CD8-positive, alpha-beta memory T cell (primary cell): Measurements from ENCODE around the gene NAPB. TPM values are rescaled to one million over a fixed set of nuclear protein-coding genes. Genes with fewer than 3 reads are reported as not detected.
A peak's percentile ranks its signal among the peaks of the same experiment; 100 is the strongest.

Source experiments
- CTCF ChIA-PET: fragments of 350-600 bp; sonication (Branson Sonifier 250); formaldehyde crosslinking; loops from one replicate; lab custom pipeline; 2021; ENCODE audit warnings: antibody characterized with exemption; lab: Charles Lee
- POLR2A ChIA-PET: fragments of 350-600 bp; sonication (Branson Sonifier 250); formaldehyde crosslinking; loops from one replicate; lab custom pipeline; 2021; ENCODE audit warnings: antibody characterized with exemption; lab: Charles Lee
- DNase-seq, 5 donors: peaks; one replicate each; pipeline versions ENCODE4 v3.0.0 to v3.0.0-alpha.2; 2020 to 2022; ENCODE audit warnings: mixed read lengths in 1 of 5
- H3K27ac ChIP-seq: one replicate; pipeline ENCODE4 v1.7.0; 2013; ENCODE audit warnings: low read depth, mild to moderate bottlenecking, low read length, moderate library complexity
- H3K27me3 ChIP-seq: 2 replicates; pipeline ENCODE4 v1.7.0; 2013; ENCODE audit warnings: low read length, mild to moderate bottlenecking; ENCODE audit not compliant: insufficient read depth, poor library complexity, severe bottlenecking
- H3K36me3 ChIP-seq: 2 replicates; pipeline ENCODE4 v1.7.0; 2013; ENCODE audit warnings: mild to moderate bottlenecking, low read length, moderate library complexity; ENCODE audit not compliant: insufficient read depth
- H3K4me1 ChIP-seq: 2 replicates; pipeline ENCODE4 v1.7.0; 2013; ENCODE audit warnings: mild to moderate bottlenecking, low read length, moderate library complexity; ENCODE audit not compliant: insufficient read depth
- H3K4me3 ChIP-seq: 2 replicates; pipeline ENCODE4 v1.7.0; 2013; ENCODE audit warnings: mild to moderate bottlenecking, low read length
- H3K9me3 ChIP-seq: 2 replicates; pipeline ENCODE4 v1.7.0; 2013; ENCODE audit warnings: mild to moderate bottlenecking, low read length
- H3K27ac Mint-ChIP-seq, 8 donors: one replicate each; pipeline ENCODE4 v1.8.0; 2020 to 2021; ENCODE audit warnings: mixed read lengths in 8 of 8, mild to moderate bottlenecking in 6 of 8, inconsistent platforms in 3 of 8, moderate library complexity in 3 of 8
- H3K27me3 Mint-ChIP-seq, 2 donors: one replicate each; pipeline ENCODE4 v1.8.0; 2020 to 2021; ENCODE audit warnings: mixed read lengths in 2 of 2, mild to moderate bottlenecking in 1 of 2, moderate library complexity in 1 of 2
- H3K36me3 Mint-ChIP-seq, 3 donors: one replicate each; pipeline ENCODE4 v1.8.0; 2020 to 2021; ENCODE audit warnings: mixed read lengths in 3 of 3, inconsistent platforms in 1 of 3, mild to moderate bottlenecking in 1 of 3
- H3K4me1 Mint-ChIP-seq, 3 donors: one replicate each; pipeline ENCODE4 v1.8.0; 2020 to 2021; ENCODE audit warnings: mixed read lengths in 3 of 3, inconsistent platforms in 1 of 3, mild to moderate bottlenecking in 1 of 3
- H3K4me3 Mint-ChIP-seq, 7 donors: one replicate each; pipeline ENCODE4 v1.8.0; 2020 to 2021; ENCODE audit warnings: mixed read lengths in 7 of 7, mild to moderate bottlenecking in 6 of 7, moderate library complexity in 4 of 7, inconsistent platforms in 2 of 7
- H3K9me3 Mint-ChIP-seq, 5 donors: one replicate each; pipeline ENCODE4 v1.8.0; 2020 to 2022; ENCODE audit warnings: mixed read lengths in 5 of 5, mild to moderate bottlenecking in 3 of 5, moderate library complexity in 2 of 5, inconsistent platforms in 1 of 5
- polyA plus RNA-seq: library from polyadenylated mRNA; unstranded; fragments of 300-500 nt; fragmentation: Illumina TruSeq; gene quantifications from one replicate; pipeline ENCODE4 v1.2.3, GENCODE V29; 2021
- total RNA-seq, 2 experiments: library from RNA; stranded (reverse); gene quantifications; one replicate each; pipeline ENCODE4 v1.2.3, GENCODE V29; 2021

The NAPB gene
- total and polyA plus RNA-seq, 3 experiments from 2014 or later = 5.2 to 7.6 (median 7.4) TPM

DNA sequence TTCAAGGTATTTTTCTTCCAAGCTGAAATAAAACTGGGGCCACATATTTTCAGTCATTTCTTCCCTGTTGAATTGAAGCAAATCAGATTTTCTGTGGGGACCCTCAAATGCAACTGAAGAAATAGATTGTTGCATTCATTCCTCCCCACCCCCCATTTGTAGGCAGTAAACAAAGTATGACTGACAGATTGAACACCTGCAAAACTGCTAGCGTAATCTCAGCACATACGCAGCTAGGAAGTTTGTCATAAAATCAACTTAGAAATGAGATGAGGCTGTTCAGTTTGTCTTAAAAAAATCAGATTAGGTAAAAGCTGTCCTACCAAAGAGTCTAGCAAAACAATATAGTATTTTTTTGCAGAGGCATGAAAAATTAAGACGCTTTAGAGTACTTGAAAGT, 50.4 kb downstream of the NAPB start:
- H3K27ac Mint-ChIP-seq = peak overlapping the region in 3 of 8 donors; percentile 21 to 68 (median 38)
- no peaks in the 10 kb centered on the region for H3K9me3 Mint-ChIP-seq
- no peaks in the 10 kb centered on the region for H3K9me3 ChIP-seq
- H3K4me1 Mint-ChIP-seq = peaks cover 15 to 25% (median 19%) of the 10 kb centered on the region in 3 donors
- H3K27me3 ChIP-seq = no peaks in the 10 kb centered on the region
- H3K27me3 Mint-ChIP-seq = no peaks in the 10 kb centered on the region
- peaks cover 0 to 88% (median 25%) of the 10 kb centered on the region in 3 donors for H3K36me3 Mint-ChIP-seq
- no peak overlapping the region for H3K27ac ChIP-seq
- no peak overlapping the region for H3K4me3 Mint-ChIP-seq
- CTCF ChIA-PET = interaction anchor here (1.9 kb wide), 1 partner anchor 21 kb away, joined by 9 read pairs; no protein-coding TSS in a partner anchor
- DNase-seq = no peak
- POLR2A ChIA-PET = no interaction called here
- no peak overlapping the region for H3K4me3 ChIP-seq
- peaks cover 23% of the 10 kb centered on the region for H3K36me3 ChIP-seq
- H3K4me1 ChIP-seq = peaks cover 18% of the 10 kb centered on the region

DNA sequence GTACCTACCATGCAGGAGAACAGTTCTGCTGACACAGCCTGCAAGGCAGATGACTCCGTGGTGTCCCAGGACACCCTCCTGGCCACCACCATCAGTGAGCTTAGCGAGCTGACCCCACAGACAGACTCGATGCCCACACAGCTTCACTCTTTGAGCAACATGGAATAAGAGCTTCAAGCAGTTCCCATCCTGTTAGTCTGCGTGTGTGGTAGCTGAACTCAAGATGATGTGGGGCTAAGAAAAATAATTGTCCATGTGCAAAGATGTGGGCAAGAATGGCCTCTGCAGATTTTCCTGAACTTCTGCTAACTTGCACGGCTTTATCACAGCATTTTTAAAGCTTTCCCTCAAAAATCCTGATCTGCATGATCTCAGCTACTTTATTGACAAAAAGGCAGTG, 51.0 kb downstream of the NAPB start:
- no peak for DNase-seq
- Histone ChIP-seq H3K9me3 (no peaks in the 10 kb centered on the region), H3K27ac (no peak overlapping the region), H3K36me3 (peaks cover 23% of the 10 kb centered on the region), H3K4me1 (peaks cover 24% of the 10 kb centered on the region), H3K4me3 (no peak overlapping the region), H3K27me3 (no peaks in the 10 kb centered on the region)
- Mint-ChIP-seq H3K27me3 (no peaks in the 10 kb centered on the region), H3K27ac (peak overlapping the region in 2 of 8 donors; percentile 21 to 68), H3K4me3 (no peak overlapping the region), H3K9me3 (no peaks in the 10 kb centered on the region), H3K36me3 (peaks cover 0 to 82% (median 21%) of the 10 kb centered on the region in 3 donors), H3K4me1 (peaks cover 15 to 27% (median 21%) of the 10 kb centered on the region in 3 donors)
- ChIA-PET POLR2A (no interaction called here), CTCF (interaction anchor here (1.9 kb wide), 1 partner anchor 20 kb away, joined by 9 read pairs; no protein-coding TSS in a partner anchor)

DNA sequence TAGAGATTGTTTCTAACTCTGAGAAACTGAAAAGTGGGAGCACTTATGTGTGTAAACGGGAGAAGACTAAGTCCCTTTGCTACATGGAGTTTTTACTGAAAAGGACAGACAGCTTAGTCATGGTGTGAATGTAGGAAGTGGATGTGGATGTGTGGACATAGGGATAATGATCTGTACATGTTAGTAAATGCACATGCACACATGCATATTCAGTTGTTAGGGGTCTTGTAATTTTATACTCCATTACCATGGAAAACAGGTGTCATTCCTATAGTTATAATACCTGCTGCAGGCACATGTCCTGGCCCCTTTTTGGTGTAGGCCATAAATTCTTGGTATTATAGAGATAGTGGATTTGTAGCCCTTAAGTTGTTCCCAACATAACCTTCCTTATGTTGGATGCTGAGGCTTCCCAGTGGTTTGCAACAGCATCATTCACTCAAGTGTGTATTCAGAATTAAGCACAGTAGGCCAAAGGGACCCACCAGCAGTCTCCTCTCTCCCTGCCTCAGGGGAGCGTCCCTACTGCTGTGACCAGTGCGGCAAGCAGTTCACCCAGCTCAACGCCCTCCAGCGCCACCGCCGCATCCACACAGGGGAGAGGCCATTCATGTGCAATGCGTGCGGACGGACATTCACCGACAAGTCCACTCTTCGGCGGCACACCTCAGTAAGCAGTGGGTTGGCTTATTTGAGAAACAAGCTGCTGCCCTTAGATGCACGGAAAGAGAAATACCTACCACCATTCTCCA, 52.0 kb downstream of the NAPB start:
- H3K4me1 Mint-ChIP-seq = peaks cover 25 to 38% (median 31%) of the 10 kb centered on the region in 3 donors
- H3K9me3 Mint-ChIP-seq = no peaks in the 10 kb centered on the region
- no peak overlapping the region for H3K27ac ChIP-seq
- H3K9me3 ChIP-seq = no peaks in the 10 kb centered on the region
- no peak overlapping the region for H3K4me3 ChIP-seq
- ChIA-PET POLR2A (interaction anchor here (0.9 kb wide), 1 partner anchor 19 kb away, joined by 4 read pairs; no protein-coding TSS in a partner anchor), CTCF (interaction anchor here (0.7 to 1.9 kb wide), 2 partner anchors 19 kb away, joined by 4 to 9 read pairs; partner anchors contain the start of gene NXT1)
- peaks cover 30% of the 10 kb centered on the region for H3K4me1 ChIP-seq
- no peak overlapping the region for H3K4me3 Mint-ChIP-seq
- peaks cover 23% of the 10 kb centered on the region for H3K36me3 ChIP-seq
- H3K36me3 Mint-ChIP-seq = peaks cover 7 to 83% (median 25%) of the 10 kb centered on the region in 3 donors
- H3K27ac Mint-ChIP-seq = peak overlapping the region in 1 of 8 donors; percentile 26
- H3K27me3 ChIP-seq = no peaks in the 10 kb centered on the region
- H3K27me3 Mint-ChIP-seq = no peaks in the 10 kb centered on the region
- DNase-seq = no peak

- Histone ChIP-seq H3K9me3 (no peaks in the 10 kb centered on the region), H3K27ac (no peak overlapping the region), H3K4me1 (peaks cover 36% of the 10 kb centered on the region)
These were observed 52.8 kb downstream of the NAPB start for GRCh38 chr20:23368316-23369071.

GRCh38 chr20:23367770-23368169, 53.5 kb downstream of the NAPB start:
- H3K4me1 ChIP-seq = peaks cover 43% of the 10 kb centered on the region
- DNase-seq = no peak
- Mint-ChIP-seq H3K27ac (peak overlapping the region in 4 of 8 donors; percentile 35 to 80 (median 56)), H3K27me3 (no peaks in the 10 kb centered on the region), H3K4me3 (no peak overlapping the region), H3K9me3 (no peaks in the 10 kb centered on the region), H3K36me3 (peaks cover 7 to 72% (median 25%) of the 10 kb centered on the region in 3 donors), H3K4me1 (peaks cover 40 to 52% (median 46%) of the 10 kb centered on the region in 3 donors)
- no peak overlapping the region for H3K27ac ChIP-seq
- H3K4me3 ChIP-seq = no peak overlapping the region
- peaks cover 16% of the 10 kb centered on the region for H3K36me3 ChIP-seq
- no peaks in the 10 kb centered on the region for H3K9me3 ChIP-seq
- CTCF ChIA-PET = no interaction called here
- H3K27me3 ChIP-seq = no peaks in the 10 kb centered on the region
- POLR2A ChIA-PET = no interaction called here

More at GRCh38 chr20:23368316-23369071, 52.8 kb downstream of the NAPB start:
- Mint-ChIP-seq H3K4me1 (peaks cover 33 to 45% (median 39%) of the 10 kb centered on the region in 3 donors), H3K36me3 (peaks cover 7 to 78% (median 25%) of the 10 kb centered on the region in 3 donors), H3K4me3 (no peak overlapping the region), H3K27me3 (no peaks in the 10 kb centered on the region), H3K27ac (peak overlapping the region in 4 of 8 donors; percentile 17 to 61 (median 32)), H3K9me3 (no peaks in the 10 kb centered on the region)
- DNase-seq = no peak
- Histone ChIP-seq H3K36me3 (peaks cover 23% of the 10 kb centered on the region), H3K4me3 (no peak overlapping the region), H3K27me3 (no peaks in the 10 kb centered on the region)
- ChIA-PET POLR2A (interaction anchor here (0.9 kb wide), 1 partner anchor 18 kb away, joined by 4 read pairs; no protein-coding TSS in a partner anchor), CTCF (interaction anchor here (0.7 kb wide), 1 partner anchor 18 kb away, joined by 4 read pairs; the partner anchor contains the start of gene NXT1)

DNA sequence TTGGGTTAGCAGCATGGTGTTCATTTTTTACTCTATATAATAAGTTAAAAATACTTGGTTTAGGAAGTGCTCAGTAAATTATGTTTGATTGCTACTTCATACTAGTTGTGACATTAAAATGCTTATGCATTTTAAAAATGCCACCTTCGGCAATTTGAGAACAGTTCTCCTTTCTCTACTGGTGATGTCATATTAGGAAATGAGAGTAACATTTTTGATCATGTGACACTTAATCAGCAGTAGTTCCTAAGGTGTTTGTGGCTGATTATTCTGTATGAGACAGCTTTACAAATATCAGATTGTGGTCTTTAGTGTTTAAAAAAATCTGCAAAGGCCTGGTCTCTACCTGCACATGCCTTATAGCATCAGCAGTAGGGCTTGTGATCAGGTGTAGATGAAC, 54.9 kb downstream of the NAPB start:
- Histone ChIP-seq H3K9me3 (no peaks in the 10 kb centered on the region), H3K4me3 (no peak overlapping the region), H3K27me3 (no peaks in the 10 kb centered on the region), H3K27ac (no peak overlapping the region), H3K36me3 (peaks cover 13% of the 10 kb centered on the region), H3K4me1 (peaks cover 45% of the 10 kb centered on the region)
- Mint-ChIP-seq H3K4me3 (peak overlapping the region in 6 of 7 donors; percentile 13 to 63 (median 44)), H3K9me3 (no peaks in the 10 kb centered on the region), H3K27me3 (peaks cover 0 to 2% of the 10 kb centered on the region in 2 donors), H3K27ac (peak overlapping the region; percentile 40 to 92 (median 76)), H3K36me3 (peaks cover 7 to 63% (median 22%) of the 10 kb centered on the region in 3 donors), H3K4me1 (peaks cover 43 to 53% (median 47%) of the 10 kb centered on the region in 3 donors)
- DNase-seq = peak in 1 of 5 donors; percentile 22
- CTCF ChIA-PET = no interaction called here
- POLR2A ChIA-PET = no interaction called here

DNA sequence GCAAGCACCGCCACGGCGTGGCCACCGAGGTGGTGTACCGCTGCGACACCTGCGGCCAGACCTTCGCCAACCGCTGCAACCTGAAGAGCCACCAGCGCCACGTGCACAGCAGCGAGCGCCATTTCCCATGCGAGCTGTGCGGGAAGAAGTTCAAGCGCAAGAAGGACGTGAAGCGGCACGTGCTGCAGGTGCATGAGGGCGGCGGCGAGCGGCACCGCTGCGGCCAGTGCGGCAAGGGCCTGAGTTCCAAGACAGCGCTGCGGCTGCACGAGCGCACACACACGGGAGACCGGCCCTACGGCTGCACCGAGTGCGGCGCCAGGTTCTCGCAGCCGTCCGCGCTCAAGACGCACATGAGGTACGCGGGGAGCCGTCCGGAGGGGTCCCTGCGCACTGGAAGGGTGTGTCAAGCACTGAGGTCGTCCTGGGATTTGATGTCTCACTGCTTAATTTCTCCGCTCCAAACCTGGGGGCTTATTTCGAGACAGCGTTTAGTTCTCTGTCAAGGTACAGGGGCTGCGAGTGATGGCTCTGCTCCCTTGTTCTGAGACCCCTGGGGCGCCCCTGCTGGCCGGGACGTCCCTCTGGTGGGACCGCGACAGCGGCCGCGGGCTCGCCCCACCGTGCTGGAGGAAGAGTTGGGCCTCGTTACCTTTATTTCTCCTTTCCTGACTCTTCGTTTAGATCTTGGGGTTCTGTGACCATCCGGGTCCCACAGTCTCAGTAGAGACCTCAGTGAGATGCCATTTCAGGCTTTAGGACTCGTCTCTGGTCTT, 55.7 kb downstream of the NAPB start:
- H3K27me3 ChIP-seq = no peaks in the 10 kb centered on the region
- Mint-ChIP-seq H3K27ac (peak overlapping the region in 7 of 8 donors; percentile 47 to 100 (median 90)), H3K4me1 (peaks cover 49 to 61% (median 54%) of the 10 kb centered on the region in 3 donors), H3K36me3 (peaks cover 7 to 55% (median 17%) of the 10 kb centered on the region in 3 donors), H3K9me3 (no peaks in the 10 kb centered on the region), H3K4me3 (peak overlapping the region in 6 of 7 donors; percentile 0 to 63 (median 30)), H3K27me3 (peaks cover 0 to 2% of the 10 kb centered on the region in 2 donors)
- peaks cover 53% of the 10 kb centered on the region for H3K4me1 ChIP-seq
- ChIA-PET CTCF (no interaction called here), POLR2A (no interaction called here)
- DNase-seq = no peak
- H3K4me3 ChIP-seq = no peak overlapping the region
- peaks cover 12% of the 10 kb centered on the region for H3K36me3 ChIP-seq
- H3K9me3 ChIP-seq = no peaks in the 10 kb centered on the region
- no peak overlapping the region for H3K27ac ChIP-seq
